GM18519 (cell line): Measurements from ENCODE around the gene ETFB.

ENCODE experiments used
- ATAC-seq: cut with Tn5 transposase; IDR thresholded peaks from one replicate; pipeline ENCODE4 v1.9.1; 2021; ENCODE audit warnings: mild to moderate bottlenecking, moderate library complexity; ENCODE audit not compliant: unreplicated experiment, low FRiP score

The ETFB gene

DNA sequence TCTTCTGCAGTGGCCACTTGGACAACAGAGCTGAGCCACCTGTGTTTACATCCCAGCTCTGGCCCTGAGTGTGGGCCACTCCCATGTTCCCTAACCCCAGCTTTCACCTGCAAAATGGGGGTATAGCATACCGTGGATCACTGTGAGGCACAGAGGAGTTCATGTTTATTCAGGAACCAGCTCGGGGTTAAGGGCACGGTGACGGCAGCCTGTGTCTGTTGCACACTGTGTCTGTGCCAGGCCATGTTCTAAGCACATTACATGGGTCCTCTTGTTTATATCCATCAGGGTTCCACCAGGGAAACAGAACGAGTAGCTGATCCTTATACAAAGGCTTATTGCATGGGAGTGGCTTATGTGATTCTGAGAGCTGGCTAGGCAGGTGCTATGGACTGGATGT lies 68.8 kb downstream of the ETFB start:
- ATAC-seq = no peak

GRCh38 chr19:51296336-51297093 lies 69.7 kb downstream of the ETFB start:
- ATAC-seq = no peak

GRCh38 chr19:51295382-51296126 lies 70.6 kb downstream of the ETFB start:
- no peak for ATAC-seq
